ENCODE data around the gene ARL4D.

The ARL4D gene

GRCh38 chr17:43381204-43381603, 17.6 kb upstream of the ARL4D start:
- Histone ChIP-seq H3K4me3 (ENCODE audit: low read depth, low read length) (no peak overlapping the region), H3K9me3 (ENCODE audit: control insufficient read depth, low read length) (no peaks in the 10 kb centered on the region), H3K79me2 (no peaks in the 10 kb centered on the region), H3K36me3 (ENCODE audit: control insufficient read depth, insufficient read depth, low read length) (no peaks in the 10 kb centered on the region), H3K27ac (no peak overlapping the region), H3K4me1 (no peaks in the 10 kb centered on the region), H2AFZ (no peak overlapping the region), H3K9ac (no peak overlapping the region), H3K4me2 (ENCODE audit: low read length) (no peak overlapping the region), H3K27me3 (ENCODE audit: control insufficient read depth, insufficient read depth, low read length) (no peaks in the 10 kb centered on the region)
- TF ChIP-seq CTCF (IDR thresholded peaks at IDR 0.05): no peak

GRCh38 chr17:43381621-43382020, 17.2 kb upstream of the ARL4D start:
- H2AFZ ChIP-seq: no peak overlapping the region
- H3K4me3 ChIP-seq (ENCODE audit: low read depth, low read length): no peak overlapping the region
- TF ChIP-seq CTCF (IDR thresholded peaks at IDR 0.05): no peak

GRCh38 chr17:43382776-43383175, 16.0 kb upstream of the ARL4D start:
- H3K79me2 ChIP-seq: no peaks in the 10 kb centered on the region
- no peak overlapping the region for H3K9ac ChIP-seq
- H3K36me3 ChIP-seq (ENCODE audit: control insufficient read depth, insufficient read depth, low read length): no peaks in the 10 kb centered on the region
- no peak for TF ChIP-seq CTCF (IDR thresholded peaks at IDR 0.05)
- H3K4me1 ChIP-seq: peaks cover 3% of the 10 kb centered on the region
- H3K4me2 ChIP-seq (ENCODE audit: low read length): no peak overlapping the region
- H3K27ac ChIP-seq: no peak overlapping the region
- no peaks in the 10 kb centered on the region for H3K27me3 ChIP-seq (ENCODE audit: control insufficient read depth, insufficient read depth, low read length)
- no peak overlapping the region for H2AFZ ChIP-seq
- H3K9me3 ChIP-seq (ENCODE audit: control insufficient read depth, low read length): no peaks in the 10 kb centered on the region
- H3K4me3 ChIP-seq (ENCODE audit: low read depth, low read length): no peak overlapping the region

More at GRCh38 chr17:43381621-43382020, 17.2 kb upstream of the ARL4D start:
- no peak overlapping the region for H3K27ac ChIP-seq
- no peaks in the 10 kb centered on the region for H3K4me1 ChIP-seq
- no peaks in the 10 kb centered on the region for H3K9me3 ChIP-seq (ENCODE audit: control insufficient read depth, low read length)
- H3K79me2 ChIP-seq: no peaks in the 10 kb centered on the region
- H3K27me3 ChIP-seq (ENCODE audit: control insufficient read depth, insufficient read depth, low read length): no peaks in the 10 kb centered on the region
- H3K4me2 ChIP-seq (ENCODE audit: low read length): no peak overlapping the region
- no peaks in the 10 kb centered on the region for H3K36me3 ChIP-seq (ENCODE audit: control insufficient read depth, insufficient read depth, low read length)
- H3K9ac ChIP-seq: no peak overlapping the region

- Histone ChIP-seq H3K36me3 (ENCODE audit: control insufficient read depth, insufficient read depth, low read length) (no peaks in the 10 kb centered on the region), H3K4me2 (ENCODE audit: low read length) (no peak overlapping the region), H3K9ac (no peak overlapping the region), H3K4me1 (peaks cover 3% of the 10 kb centered on the region), H3K27me3 (ENCODE audit: control insufficient read depth, insufficient read depth, low read length) (no peaks in the 10 kb centered on the region), H3K9me3 (ENCODE audit: control insufficient read depth, low read length) (no peaks in the 10 kb centered on the region), H2AFZ (no peak overlapping the region), H3K79me2 (no peaks in the 10 kb centered on the region), H3K4me3 (ENCODE audit: low read depth, low read length) (no peak overlapping the region), H3K27ac (no peak overlapping the region)
- no peak for TF ChIP-seq CTCF (IDR thresholded peaks at IDR 0.05)
Observed at GRCh38 chr17:43383372-43383771, 15.4 kb upstream of the ARL4D start.

GRCh38 chr17:43383826-43384475, 14.8 kb upstream of the ARL4D start:
- Histone ChIP-seq H3K4me1 (peaks cover 3% of the 10 kb centered on the region), H3K27me3 (ENCODE audit: control insufficient read depth, insufficient read depth, low read length) (no peaks in the 10 kb centered on the region), H3K9me3 (ENCODE audit: control insufficient read depth, low read length) (no peaks in the 10 kb centered on the region), H3K36me3 (ENCODE audit: control insufficient read depth, insufficient read depth, low read length) (no peaks in the 10 kb centered on the region), H3K4me2 (ENCODE audit: low read length) (no peak overlapping the region), H3K27ac (no peak overlapping the region), H3K4me3 (ENCODE audit: low read depth, low read length) (no peak overlapping the region), H3K9ac (no peak overlapping the region), H3K79me2 (no peaks in the 10 kb centered on the region), H2AFZ (no peak overlapping the region)
- TF ChIP-seq CTCF (IDR thresholded peaks at IDR 0.05): no peak

Data from parathyroid adenoma (tissue), 2 donors.